H1 (cell line): ENCODE data around the gene LAMP5. TPM values are rescaled to one million over a fixed set of nuclear protein-coding genes. Genes with fewer than 3 reads are reported as not detected.

Experiments used
- CTCF ChIA-PET: fragments of 300-600 bp; sonication (Branson Sonifier 250); formaldehyde crosslinking; loops from one replicate; lab custom pipeline; 2021; ENCODE audit not compliant: partially characterized antibody; lab: Charles Lee
- POLR2A ChIA-PET: fragments of 300-600 bp; sonication (Branson Sonifier 250); formaldehyde crosslinking; loops from one replicate; lab custom pipeline; 2021; ENCODE audit warnings: inconsistent platforms; ENCODE audit not compliant: partially characterized antibody; lab: Charles Lee
- DNase-seq, 2 experiments: peaks; one replicate each; pipeline versions ENCODE4 v3.0.0 to v3.0.0-alpha.2; 2010 to 2022; ENCODE audit warnings: low spot score in 2 of 2, low read depth in 1 of 2, mixed read lengths in 1 of 2
- FAIRE-seq: peaks from 2 replicates; lab custom pipeline; 2011; peaks lifted over from hg19 to GRCh38; lab: Jason Lieb, UNC
- H2AFZ ChIP-seq: 2 replicates; pipeline ENCODE4 v1.8.1; 2012; ENCODE audit warnings: low read length, inconsistent platforms
- H2AK5ac ChIP-seq: 2 replicates; pipeline ENCODE4 v1.6.1; 2013; ENCODE audit warnings: low read depth, low read length
- H2BK120ac ChIP-seq: replicated peaks from 2 replicates; pipeline ENCODE3; 2013; ENCODE audit warnings: low read depth, low read length, inconsistent platforms
- H2BK12ac ChIP-seq: 2 replicates; pipeline ENCODE4 v1.6.1; 2013; ENCODE audit warnings: low read depth, low read length
- H2BK15ac ChIP-seq: 2 replicates; pipeline ENCODE4 v1.6.1; 2013; ENCODE audit warnings: low read length
- H2BK20ac ChIP-seq: 2 replicates; pipeline ENCODE4 v1.6.1; 2013; ENCODE audit warnings: low read length
- H2BK5ac ChIP-seq: 2 replicates; pipeline ENCODE4 v1.6.1; 2013; ENCODE audit warnings: low read depth, low read length
- H3K14ac ChIP-seq: 2 replicates; pipeline ENCODE4 v1.6.1; 2013; ENCODE audit warnings: inconsistent platforms; ENCODE audit not compliant: insufficient read length
- H3K18ac ChIP-seq: 2 replicates; pipeline ENCODE4 v1.6.1; 2013; ENCODE audit warnings: low read length; ENCODE audit errors: extremely low read depth
- H3K23ac ChIP-seq: 2 replicates; pipeline ENCODE4 v1.6.1; 2013; ENCODE audit warnings: inconsistent platforms; ENCODE audit not compliant: insufficient read length
- H3K23me2 ChIP-seq: 2 replicates; pipeline ENCODE4 v1.6.1; 2013; ENCODE audit warnings: low read depth, low read length
- H3K27ac ChIP-seq: 2 replicates; pipeline ENCODE4 v1.6.1; 2011; ENCODE audit warnings: low read depth, low read length, inconsistent platforms
- H3K27me3 ChIP-seq, 4 experiments: replicated peaks in 1 of 4; 1 replicate in 1 of 4; 2 replicates in 3 of 4; pipeline versions ENCODE4 v1.6.1 to v1.8.1; 2011 to 2013; ENCODE audit warnings: low read length in 3 of 4, mild to moderate bottlenecking in 3 of 4, inconsistent platforms in 2 of 4, mixed read lengths in 2 of 4, moderate library complexity in 1 of 4; ENCODE audit not compliant: control insufficient read depth in 3 of 4, insufficient read depth in 3 of 4; ENCODE audit errors: extremely low read depth in 1 of 4
- H3K36me3 ChIP-seq, 4 experiments: 2 replicates each; pipeline versions ENCODE4 v1.6.1 to v1.8.1; 2011 to 2013; ENCODE audit warnings: mild to moderate bottlenecking in 4 of 4, low read length in 3 of 4, moderate library complexity in 2 of 4, control low read depth in 1 of 4, inconsistent platforms in 1 of 4; ENCODE audit not compliant: insufficient read depth in 4 of 4, control insufficient read depth in 2 of 4
- H3K4ac ChIP-seq: replicated peaks from 2 replicates; pipeline ENCODE3; 2013; ENCODE audit warnings: low read length, low read depth, mixed read lengths, inconsistent platforms; ENCODE audit not compliant: insufficient read length
- H3K4me1 ChIP-seq, 4 experiments: replicated peaks in 1 of 4; 1 replicate in 1 of 4; 2 replicates in 3 of 4; pipeline versions ENCODE4 v1.6.1 to v1.8.1; 2011 to 2013; ENCODE audit warnings: low read length in 3 of 4, inconsistent platforms in 2 of 4, mixed read lengths in 1 of 4; ENCODE audit not compliant: insufficient read depth in 4 of 4, control insufficient read depth in 3 of 4
- H3K4me2 ChIP-seq, 2 experiments: 2 replicates each; pipeline versions ENCODE4 v1.6.1 to v1.8.1; 2011 to 2013; ENCODE audit warnings: low read depth in 2 of 2, low read length in 2 of 2, control low read depth in 1 of 2, inconsistent platforms in 1 of 2, mild to moderate bottlenecking in 1 of 2; ENCODE audit not compliant: insufficient read depth in 1 of 2
- H3K4me3 ChIP-seq, 4 experiments: fragments of 200-600, 300-600 bp in 1 of 4; sonication (generic), shearing (Covaris generic), sonication (Bioruptor Twin) in 1 of 4; 2 replicates each; pipeline versions ENCODE4 v1.5.1 to v1.8.1; 2011 to 2016; ENCODE audit warnings: low read length in 4 of 4, low read depth in 3 of 4, control low read depth in 2 of 4, inconsistent platforms in 2 of 4, mild to moderate bottlenecking in 2 of 4, mixed read lengths in 1 of 4, moderate library complexity in 1 of 4; ENCODE audit not compliant: insufficient read depth in 2 of 4; ENCODE audit errors: extremely low read depth in 1 of 4
- H3K56ac ChIP-seq: replicated peaks from 2 replicates; pipeline ENCODE3; 2013; ENCODE audit warnings: low read depth, mild to moderate bottlenecking, mixed read lengths, low read length, inconsistent platforms; ENCODE audit not compliant: insufficient read length
- H3K79me1 ChIP-seq: 2 replicates; pipeline ENCODE4 v1.6.1; 2013; ENCODE audit warnings: low read depth, low read length, control low read depth
- H3K79me2 ChIP-seq, 2 experiments: 2 replicates each; pipeline versions ENCODE4 v1.6.1 to v1.8.1; 2012 to 2013; ENCODE audit warnings: low read length in 2 of 2, mild to moderate bottlenecking in 2 of 2, inconsistent platforms in 1 of 2; ENCODE audit not compliant: insufficient read depth in 2 of 2, control insufficient read depth in 1 of 2
- H3K9ac ChIP-seq, 4 experiments: replicated peaks in 1 of 4; 1 replicate in 1 of 4; 2 replicates in 3 of 4; pipeline versions ENCODE4 v1.6.1 to v1.8.1; 2011 to 2013; ENCODE audit warnings: low read depth in 3 of 4, low read length in 3 of 4, control low read depth in 2 of 4, mild to moderate bottlenecking in 2 of 4, moderate library complexity in 2 of 4, inconsistent platforms in 1 of 4; ENCODE audit errors: extremely low read depth in 1 of 4
- H3K9me3 ChIP-seq, 2 experiments: 2 replicates each; pipeline versions ENCODE4 v1.6.1 to v1.8.1; 2012 to 2013; ENCODE audit warnings: mild to moderate bottlenecking in 2 of 2, moderate library complexity in 2 of 2, control low read depth in 1 of 2, inconsistent platforms in 1 of 2, low read depth in 1 of 2, low read length in 1 of 2, mixed read lengths in 1 of 2; ENCODE audit not compliant: insufficient read depth in 2 of 2
- H4K20me1 ChIP-seq, 2 experiments: replicated peaks in 1 of 2; 2 replicates each; pipeline versions ENCODE3 to v1.8.1; 2011 to 2013; ENCODE audit warnings: inconsistent platforms in 2 of 2, low read length in 2 of 2, mild to moderate bottlenecking in 1 of 2; ENCODE audit not compliant: insufficient read depth in 2 of 2, control insufficient read depth in 1 of 2
- H4K5ac ChIP-seq: 2 replicates; pipeline ENCODE4 v1.6.1; 2013; ENCODE audit warnings: low read length, low read depth, mixed read lengths, inconsistent platforms; ENCODE audit not compliant: insufficient read length
- H4K8ac ChIP-seq: 2 replicates; pipeline ENCODE4 v1.8.0; 2013; ENCODE audit warnings: mild to moderate bottlenecking, moderate library complexity, low read length, inconsistent platforms; ENCODE audit not compliant: insufficient read depth; ENCODE audit errors: extremely low read depth
- H4K91ac ChIP-seq: replicated peaks from 2 replicates; pipeline ENCODE3; 2013; ENCODE audit warnings: low read length, mixed read lengths, inconsistent platforms; ENCODE audit not compliant: insufficient read length
- FOSL1 ChIP-seq: IDR thresholded peaks from 2 replicates; pipeline ENCODE4 v1.6.1; 2011; ENCODE audit warnings: mild to moderate bottlenecking, low read depth, low read length, moderate library complexity; ENCODE audit not compliant: insufficient read depth
- GTF2F1 ChIP-seq: IDR thresholded peaks from 2 replicates; pipeline ENCODE4 v1.6.1; 2012; ENCODE audit warnings: low read depth, low read length, improper control_type of control experiment, borderline replicate concordance
- JUND ChIP-seq: IDR thresholded peaks from 2 replicates; pipeline ENCODE4 v1.6.1; 2011; ENCODE audit warnings: mild to moderate bottlenecking, improper control_type of control experiment, low read length
- KDM4A ChIP-seq: IDR thresholded peaks from one replicate; pipeline ENCODE4 v1.7.1; 2012; ENCODE audit warnings: low read depth, mild to moderate bottlenecking, moderate library complexity, low read length, inconsistent platforms; ENCODE audit not compliant: severe bottlenecking
- KDM5A ChIP-seq: fragments of 200-600 bp; IDR thresholded peaks from 2 replicates; pipeline ENCODE4 v1.7.1; 2012; ENCODE audit warnings: mild to moderate bottlenecking, low read length, inconsistent platforms, mixed read lengths
- RNF2 ChIP-seq: fragments of 200-900, 300-1000 bp; sonication (generic); IDR thresholded peaks from 2 replicates; pipeline ENCODE4 v1.7.1; 2016; ENCODE audit warnings: borderline replicate concordance, low read depth, mild to moderate bottlenecking, antibody characterized with exemption, low read length; ENCODE audit not compliant: poor library complexity, severe bottlenecking; ENCODE audit errors: missing control alignments
- SAP30 ChIP-seq: fragments of 300-600 bp; sonication (generic); IDR thresholded peaks from 2 replicates; pipeline ENCODE4 v1.7.1; 2012; ENCODE audit warnings: low read length, moderate library complexity, mild to moderate bottlenecking, inconsistent platforms; ENCODE audit not compliant: insufficient read depth, insufficient replicate concordance
- SIN3A ChIP-seq, 2 experiments: IDR thresholded peaks in 1 of 2; conservative IDR thresholded peaks in 1 of 2; 2 replicates each; pipeline ENCODE4 v1.6.1; 2011 to 2012; ENCODE audit warnings: low read length in 2 of 2, improper control_type of control experiment in 1 of 2, low read depth in 1 of 2, mild to moderate bottlenecking in 1 of 2
- SRF ChIP-seq: IDR thresholded peaks from 2 replicates; pipeline ENCODE4 v1.6.1; 2011; ENCODE audit warnings: mild to moderate bottlenecking, low read depth, low read length, moderate library complexity
- SUZ12 ChIP-seq: fragments of 200-600 bp; sonication (generic); IDR thresholded peaks from 2 replicates; pipeline ENCODE4 v1.6.1; 2012; ENCODE audit warnings: mild to moderate bottlenecking, inconsistent platforms, low read length, moderate library complexity, mixed read lengths
- TAF7 ChIP-seq: optimal IDR thresholded peaks from 2 replicates; pipeline ENCODE3; 2011; ENCODE audit warnings: low read depth, mild to moderate bottlenecking, inconsistent platforms, low read length, moderate library complexity, borderline replicate concordance
- TBP ChIP-seq: IDR thresholded peaks from 2 replicates; pipeline ENCODE4 v1.6.1; 2011; ENCODE audit warnings: low read depth, low read length, improper control_type of control experiment
- USF2 ChIP-seq: IDR thresholded peaks from 2 replicates; pipeline ENCODE4 v1.6.1; 2011; ENCODE audit warnings: low read length, improper control_type of control experiment
- WGBS, 2 experiments: shearing (Covaris generic) in 1 of 2; methylation state at CpG; one replicate each; pipeline versions ENCODE4 v1.1.6 to v1.1.7; 2013 to 2015; ENCODE audit warnings: low lambda C conversion rate in 2 of 2, mixed read lengths in 2 of 2, inconsistent platforms in 1 of 2, low coverage in 1 of 2, missing lambda C conversion rate in 1 of 2; ENCODE audit not compliant: insufficient replicate concordance in 2 of 2, insufficient coverage in 1 of 2, insufficient read length in 1 of 2; ENCODE audit errors: extremely low coverage in 1 of 2, missing lambda C conversion rate in 1 of 2; 5-methylcytosine and 5-hydroxymethylcytosine counted together
- polyA plus RNA-seq, 7 experiments: library from polyadenylated mRNA; depleted of rRNA in 3 of 7; stranded (reverse) in 5 of 7; unstranded in 2 of 7; fragments of >200 nt in 5 of 7; fragments of 200-250 nt in 2 of 7; gene quantifications; 1 replicate in 5 of 7; 2 replicates in 1 of 7; 4 replicates in 1 of 7; pipeline versions ENCODE4 v1.2.1 to v1.2.3, GENCODE V29; 2011 to 2013; ENCODE audit warnings: missing spikeins in 2 of 7, mixed read lengths in 2 of 7
- total RNA-seq: library from RNA; stranded (reverse); fragmentation: NEBNext Ultra II Directional; extraction: Animal tissue kit (Norgen Biotek cat#: 25700); gene quantifications from 2 replicates; pipeline ENCODE4 v1.2.1, GENCODE V29; 2021

The LAMP5 gene
- total and polyA plus RNA-seq, 2 of the 8 experiments (the other 6 are each of a cell fraction or from before 2014, with no cell fraction given) = 0.22 to 1.9 TPM

DNA sequence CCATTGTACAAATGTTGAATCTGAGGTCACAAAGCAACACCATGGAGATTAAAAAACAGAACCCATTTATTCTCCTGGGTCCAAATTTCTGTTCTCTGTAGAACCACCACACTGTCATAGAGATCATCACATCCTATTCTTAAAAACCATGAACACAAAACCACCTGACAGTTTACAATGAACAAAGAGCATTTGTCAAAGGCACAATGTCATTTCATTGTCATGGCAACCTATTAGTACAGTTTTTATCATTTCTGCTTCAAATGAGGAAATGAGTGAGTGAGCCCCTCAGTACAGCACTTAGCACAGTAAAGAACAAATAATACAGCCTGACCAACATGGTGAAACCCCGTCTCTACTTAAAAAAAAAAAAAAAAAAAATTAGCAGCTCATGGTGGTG is 23.1 kb upstream of the LAMP5 start:
- Histone ChIP-seq H3K27me3 (no peaks in the 10 kb centered on the region), H3K23me2 (no peaks in the 10 kb centered on the region), H3K14ac (no peak overlapping the region), H3K4me1 (no peaks in the 10 kb centered on the region), H3K9ac (no peak overlapping the region), H3K79me2 (no peaks in the 10 kb centered on the region), H3K4me2 (no peak overlapping the region), H2BK12ac (no peak overlapping the region), H4K8ac (no peak overlapping the region), H3K4me3 (no peak overlapping the region), H3K36me3 (no peaks in the 10 kb centered on the region), H4K5ac (no peak overlapping the region), H2BK20ac (no peak overlapping the region), H3K4ac (no peak overlapping the region), H3K56ac (no peak overlapping the region), H4K20me1 (no peaks in the 10 kb centered on the region), H2BK15ac (no peak overlapping the region), H2BK120ac (no peak overlapping the region), H3K27ac (no peak overlapping the region), H3K18ac (no peak overlapping the region), H2AK5ac (no peak overlapping the region), H2AFZ (no peak overlapping the region), H2BK5ac (no peak overlapping the region), H3K79me1 (no peaks in the 10 kb centered on the region), H4K91ac (no peak overlapping the region), H3K9me3 (no peaks in the 10 kb centered on the region; a peak in 1 of 4 replicates), H3K23ac (no peak overlapping the region)
- FAIRE-seq (no peak), DNase-seq (no peak)
- no CpG with 5 or more reads among the region's 1 CpG for WGBS, 2 experiments
- CTCF ChIA-PET = interaction anchor here (1.2 to 1.4 kb wide), 5 partner anchors 12 to 119 kb away, joined by 3 to 5 read pairs (median 3); no protein-coding TSS in a partner anchor
- POLR2A ChIA-PET = no interaction called here
- no peak for TF ChIP-seq USF2
- TF ChIP-seq TBP = no peak
- TF ChIP-seq FOSL1 = no peak
- TF ChIP-seq KDM5A = no peak
- no peak for TF ChIP-seq TAF7
- TF ChIP-seq SUZ12 = no peak
- no peak for TF ChIP-seq RNF2
- TF ChIP-seq SRF = no peak
- TF ChIP-seq SIN3A (conservative IDR thresholded peaks at IDR 0.05 in 1 of 2, IDR thresholded peaks at IDR 0.05 in 1 of 2; ENCODE audit: low read depth in 1 of 2, low read length in 2 of 2) = no peak
- no peak for TF ChIP-seq KDM4A
- TF ChIP-seq JUND = no peak
- no peak for TF ChIP-seq GTF2F1
- TF ChIP-seq SAP30 = no peak
